Measurements from ENCODE around the gene CATSPERD. TPM values are rescaled to one million over a fixed set of nuclear protein-coding genes. Genes with fewer than 3 reads are reported as not detected.
"Not testable (repeated sequence)": the region's sequence is repeated elsewhere in the genome, so short reads cannot be mapped to it uniquely, and the experiment has no call there.

Gene CATSPERD
- total and polyA plus RNA-seq, 7 donors, result not detected

GRCh38 chr19:5742051-5742450, 21.6 kb downstream of the CATSPERD start:
- no peaks in the 10 kb centered on the region for H3K9me3 ChIP-seq
- no peaks in the 10 kb centered on the region for H3K4me1 ChIP-seq
- intact Hi-C loops (cut with DNase I), result no loop called here
- ATAC-seq (no peak), DNase-seq (no peak)
- H3K4me3 ChIP-seq, result no peak overlapping the region
- 82 to 90% (median 86%) methylated on average over 19 of the region's 19 CpGs for WGBS, 3 donors
- peaks cover 0 to 4% (median 3%) of the 10 kb centered on the region in 3 donors for H3K27me3 ChIP-seq (ENCODE audit: insufficient read depth in 3 of 3, low read length in 2 of 3)
- no peak overlapping the region for H3K27ac ChIP-seq
- H3K36me3 ChIP-seq (ENCODE audit: insufficient read depth in 1 of 2, low read depth in 1 of 2), result no peaks in the 10 kb centered on the region
- no peak for TF ChIP-seq CTCF (IDR thresholded peaks at IDR 0.05)

- H3K4me1 ChIP-seq, result no peaks in the 10 kb centered on the region
- TF ChIP-seq CTCF (IDR thresholded peaks at IDR 0.05), result no peak
- intact Hi-C loops (cut with DNase I), result no loop called here
These were observed 23.2 kb downstream of the CATSPERD start for GRCh38 chr19:5743630-5744029.

GRCh38 chr19:5744999-5745398, 24.6 kb downstream of the CATSPERD start:
- intact Hi-C loops (cut with DNase I); H3K9me3 ChIP-seq; H3K4me1 ChIP-seq; H3K27me3 ChIP-seq (ENCODE audit: insufficient read depth in 3 of 3, low read length in 2 of 3); H3K4me3 ChIP-seq; H3K36me3 ChIP-seq (ENCODE audit: insufficient read depth in 1 of 2, low read depth in 1 of 2); H3K27ac ChIP-seq; DNase-seq; ATAC-seq: not testable (repeated sequence)
- WGBS, 3 donors, result 75 to 89% (median 89%) methylated on average over 10 of the region's 10 CpGs

More at GRCh38 chr19:5743630-5744029, 23.2 kb downstream of the CATSPERD start:
- Histone ChIP-seq H3K9me3 (no peaks in the 10 kb centered on the region), H3K27me3 (ENCODE audit: insufficient read depth in 3 of 3, low read length in 2 of 3) (peaks cover 0 to 5% (median 5%) of the 10 kb centered on the region in 3 donors), H3K4me3 (no peak overlapping the region), H3K27ac (no peak overlapping the region), H3K36me3 (ENCODE audit: insufficient read depth in 1 of 2, low read depth in 1 of 2) (no peaks in the 10 kb centered on the region)
- no peak for DNase-seq
- no peak for ATAC-seq

- intact Hi-C loops (cut with DNase I); ATAC-seq; H3K36me3 ChIP-seq (ENCODE audit: insufficient read depth in 1 of 2, low read depth in 1 of 2); H3K4me3 ChIP-seq; H3K4me1 ChIP-seq; DNase-seq; H3K9me3 ChIP-seq; H3K27ac ChIP-seq: not testable (repeated sequence)
- WGBS, 3 donors, result 31 to 47% (median 37%) methylated on average over 6 of the region's 6 CpGs
- peaks cover 0 to 10% (median 10%) of the 10 kb centered on the region in 3 donors for H3K27me3 ChIP-seq (ENCODE audit: insufficient read depth in 3 of 3, low read length in 2 of 3)
These were observed 28.5 kb downstream of the CATSPERD start for GRCh38 chr19:5748920-5749319.

GRCh38 chr19:5749505-5749904, 29.1 kb downstream of the CATSPERD start:
- peaks cover 0 to 10% (median 10%) of the 10 kb centered on the region in 3 donors for H3K27me3 ChIP-seq (ENCODE audit: insufficient read depth in 3 of 3, low read length in 2 of 3)
- no peaks in the 10 kb centered on the region for H3K36me3 ChIP-seq (ENCODE audit: insufficient read depth in 1 of 2, low read depth in 1 of 2)
- H3K4me1 ChIP-seq, result no peaks in the 10 kb centered on the region
- H3K4me3 ChIP-seq, result no peak overlapping the region
- DNase-seq, result no peak
- no peak overlapping the region for H3K27ac ChIP-seq
- no peaks in the 10 kb centered on the region for H3K9me3 ChIP-seq
- WGBS, 3 donors, result 81 to 84% (median 83%) methylated on average over 5 of the region's 5 CpGs
- intact Hi-C loops (cut with DNase I), result no loop called here
- ATAC-seq, result no peak
- TF ChIP-seq CTCF (IDR thresholded peaks at IDR 0.05), result no peak

GRCh38 chr19:5751709-5752108, 31.3 kb downstream of the CATSPERD start:
- no peak overlapping the region for H3K4me3 ChIP-seq
- TF ChIP-seq CTCF (IDR thresholded peaks at IDR 0.05), result no peak
- no peak for DNase-seq
- no peaks in the 10 kb centered on the region for H3K9me3 ChIP-seq
- no peak for ATAC-seq
- H3K27ac ChIP-seq, result no peak overlapping the region
- intact Hi-C loops (cut with DNase I), result no loop called here
- WGBS, 3 donors, result 75 to 82% (median 79%) methylated on average over 7 of the region's 7 CpGs
- H3K4me1 ChIP-seq, result no peaks in the 10 kb centered on the region
- H3K36me3 ChIP-seq (ENCODE audit: insufficient read depth in 1 of 2, low read depth in 1 of 2), result no peaks in the 10 kb centered on the region
- H3K27me3 ChIP-seq (ENCODE audit: insufficient read depth in 3 of 3, low read length in 2 of 3), result peaks cover 0 to 10% (median 9%) of the 10 kb centered on the region in 3 donors
